ENCODE measurements around the gene SH2D2A. TPM values are rescaled to one million over a fixed set of nuclear protein-coding genes. Genes with fewer than 3 reads are reported as not detected.
A peak's percentile ranks its signal among the peaks of the same experiment; 100 is the strongest.

SH2D2A gene
- total and polyA plus RNA-seq, 9 of the 15 experiments (the other 6 are each of a cell fraction or from before 2014, with no cell fraction given) = 0.89 to 33.6 (median 6.9) TPM

GRCh38 chr1:156796340-156797097, 20.1 kb downstream of the SH2D2A start (continued):
- TF ChIP-seq, protein P1, sequence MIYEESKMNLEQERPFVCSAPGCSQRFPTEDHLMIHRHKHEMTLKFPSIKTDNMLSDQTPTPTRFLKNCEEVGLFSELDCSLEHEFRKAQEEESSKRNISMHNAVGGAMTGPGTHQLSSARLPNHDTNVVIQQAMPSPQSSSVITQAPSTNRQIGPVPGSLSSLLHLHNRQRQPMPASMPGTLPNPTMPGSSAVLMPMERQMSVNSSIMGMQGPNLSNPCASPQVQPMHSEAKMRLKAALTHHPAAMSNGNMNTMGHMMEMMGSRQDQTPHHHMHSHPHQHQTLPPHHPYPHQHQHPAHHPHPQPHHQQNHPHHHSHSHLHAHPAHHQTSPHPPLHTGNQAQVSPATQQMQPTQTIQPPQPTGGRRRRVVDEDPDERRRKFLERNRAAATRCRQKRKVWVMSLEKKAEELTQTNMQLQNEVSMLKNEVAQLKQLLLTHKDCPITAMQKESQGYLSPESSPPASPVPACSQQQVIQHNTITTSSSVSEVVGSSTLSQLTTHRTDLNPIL (CRISPR knock-in tag; IDR thresholded peaks at IDR 0.05) = no peak
- TF ChIP-seq FOXA1 (IDR thresholded peaks at IDR 0.05; ENCODE audit: borderline replicate concordance) = no peak
- TF ChIP-seq MEIS2 (IDR thresholded peaks at IDR 0.05; ENCODE audit: partially characterized antibody) = peak; percentile 60
- no peak for TF ChIP-seq CEBPG (CRISPR knock-in tag; IDR thresholded peaks at IDR 0.05)
- peak in 1 of 2 experiments; percentile 30; a peak in 2 of 4 replicates for TF ChIP-seq CEBPG (tag; conservative IDR thresholded peaks at IDR 0.05 in 1 of 2, IDR thresholded peaks at IDR 0.05 in 1 of 2)
- no peak for TF ChIP-seq ZNF184 (CRISPR knock-in tag; IDR thresholded peaks at IDR 0.05)
- TF ChIP-seq POLR2AphosphoS2 (IDR thresholded peaks at IDR 0.05; ENCODE audit: low read length) = no peak
- no peak for TF ChIP-seq NR2F6 (CRISPR knock-in tag; IDR thresholded peaks at IDR 0.05)

GRCh38 chr1:156795787-156796186, 20.9 kb downstream of the SH2D2A start:
- no peaks in the 10 kb centered on the region for H3K9me1 ChIP-seq (ENCODE audit: control insufficient read depth, insufficient read depth, low read length)
- H3K79me2 ChIP-seq (ENCODE audit: control insufficient read depth, insufficient read depth, low read length) = no peaks in the 10 kb centered on the region
- CTCF ChIA-PET (ENCODE audit: low intra/inter-chr PET ratio) = no interaction called here
- in situ Hi-C loops (cut with MboI) = no loop called here
- intact Hi-C loops (cut with micrococcal nuclease) = loop anchor here (5.0 kb wide), 1 partner anchor 37 kb away; no protein-coding TSS in a partner anchor
- POLR2A ChIA-PET = interaction anchor here (0.6 to 2.7 kb wide), 6 partner anchors 9 to 107 kb away, joined by 3 to 8 read pairs (median 3); no protein-coding TSS in a partner anchor
- H3K4me1 ChIP-seq (replicated peaks in 1 of 2; ENCODE audit: control insufficient read depth in 2 of 2, insufficient read depth in 2 of 2, low read length in 2 of 2) = no peaks in the 10 kb centered on the region
- FAIRE-seq (no peak), ATAC-seq (no peak), DNase-seq (ENCODE audit: extremely low read depth in 1 of 4, low spot score in 3 of 4) (no peak)
- H4K20me1 ChIP-seq (replicated peaks; ENCODE audit: control insufficient read depth, insufficient read depth, low read length) = peaks cover 14% of the 10 kb centered on the region; the same call in 1 of the 2 replicates
- no peaks in the 10 kb centered on the region for H3K27me3 ChIP-seq (ENCODE audit: control insufficient read depth in 2 of 2, insufficient read depth in 2 of 2, low read length in 2 of 2)
- no peak overlapping the region for H3K27ac ChIP-seq (ENCODE audit: extremely low read depth, low read depth, low read length)
- no peak overlapping the region for H3K9ac ChIP-seq (ENCODE audit: insufficient read depth in 1 of 2, low read depth in 2 of 2, low read length in 2 of 2)
- H3K4me2 ChIP-seq (ENCODE audit: insufficient read depth, low read length) = no peak overlapping the region
- BruUV-seq (replicated peaks) = no TSS peak
- no peaks in the 10 kb centered on the region for H3K9me3 ChIP-seq (replicated peaks; ENCODE audit: control insufficient read depth, insufficient read depth, low read depth, low read length)
- WGBS (ENCODE audit: insufficient coverage, low coverage, missing lambda C conversion rate) = 58% methylated on average over 7 of the region's 7 CpGs
- TF ChIP-seq ETV1 (tag; conservative IDR thresholded peaks at IDR 0.05; ENCODE audit: low read depth) (no peak), SMAD3 (CRISPR knock-in tag; conservative IDR thresholded peaks at IDR 0.05) (no peak), NFE2 (IDR thresholded peaks at IDR 0.05; ENCODE audit: low read depth) (no peak), ZNF644 (tag; IDR thresholded peaks at IDR 0.05; ENCODE audit: low read depth) (no peak), MXI1 (IDR thresholded peaks at IDR 0.05; ENCODE audit: low read depth, low read length) (no peak), SPI1 (IDR thresholded peaks at IDR 0.05; ENCODE audit: borderline replicate concordance, low read depth, low read length) (no peak)
- no peak overlapping the region for H3K4me3 ChIP-seq
- H3K36me3 ChIP-seq (ENCODE audit: control insufficient read depth, insufficient read depth, low read length) = peaks cover 99% of the 10 kb centered on the region
- H2AFZ ChIP-seq (ENCODE audit: low read depth, low read length) = no peak overlapping the region

Data from K562 (cell line).